ENCODE data around the gene ADAMTS18.

ADAMTS18 gene

DNA sequence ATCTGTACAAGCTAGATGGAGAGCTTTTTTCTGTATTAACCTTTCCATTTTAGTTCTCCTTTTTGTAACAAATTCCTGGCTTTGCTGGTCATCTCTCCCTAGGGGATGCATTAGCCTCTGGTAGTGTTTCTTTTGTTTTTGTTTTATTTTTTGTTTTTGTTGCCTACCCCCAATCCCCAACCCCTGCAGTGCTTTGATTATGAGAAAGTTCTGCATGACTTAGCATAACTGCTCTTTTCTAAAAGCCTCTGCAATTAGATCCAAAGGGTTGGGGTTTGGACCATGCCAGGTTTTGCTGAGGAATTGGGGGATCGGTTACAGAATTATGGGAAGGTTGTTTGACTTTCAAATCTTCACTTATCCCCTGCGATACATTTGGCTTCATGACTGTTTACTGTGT, 98.2 kb downstream of the ADAMTS18 start:
- TF ChIP-seq, protein P1, sequence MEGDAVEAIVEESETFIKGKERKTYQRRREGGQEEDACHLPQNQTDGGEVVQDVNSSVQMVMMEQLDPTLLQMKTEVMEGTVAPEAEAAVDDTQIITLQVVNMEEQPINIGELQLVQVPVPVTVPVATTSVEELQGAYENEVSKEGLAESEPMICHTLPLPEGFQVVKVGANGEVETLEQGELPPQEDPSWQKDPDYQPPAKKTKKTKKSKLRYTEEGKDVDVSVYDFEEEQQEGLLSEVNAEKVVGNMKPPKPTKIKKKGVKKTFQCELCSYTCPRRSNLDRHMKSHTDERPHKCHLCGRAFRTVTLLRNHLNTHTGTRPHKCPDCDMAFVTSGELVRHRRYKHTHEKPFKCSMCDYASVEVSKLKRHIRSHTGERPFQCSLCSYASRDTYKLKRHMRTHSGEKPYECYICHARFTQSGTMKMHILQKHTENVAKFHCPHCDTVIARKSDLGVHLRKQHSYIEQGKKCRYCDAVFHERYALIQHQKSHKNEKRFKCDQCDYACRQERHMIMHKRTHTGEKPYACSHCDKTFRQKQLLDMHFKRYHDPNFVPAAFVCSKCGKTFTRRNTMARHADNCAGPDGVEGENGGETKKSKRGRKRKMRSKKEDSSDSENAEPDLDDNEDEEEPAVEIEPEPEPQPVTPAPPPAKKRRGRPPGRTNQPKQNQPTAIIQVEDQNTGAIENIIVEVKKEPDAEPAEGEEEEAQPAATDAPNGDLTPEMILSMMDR (IDR thresholded peaks at IDR 0.05; ENCODE audit: insufficient read depth, missing control alignments): no peak
- no peak for DNase-seq (ENCODE audit: insufficient read length, low spot score)
- FAIRE-seq: no peak

DNA sequence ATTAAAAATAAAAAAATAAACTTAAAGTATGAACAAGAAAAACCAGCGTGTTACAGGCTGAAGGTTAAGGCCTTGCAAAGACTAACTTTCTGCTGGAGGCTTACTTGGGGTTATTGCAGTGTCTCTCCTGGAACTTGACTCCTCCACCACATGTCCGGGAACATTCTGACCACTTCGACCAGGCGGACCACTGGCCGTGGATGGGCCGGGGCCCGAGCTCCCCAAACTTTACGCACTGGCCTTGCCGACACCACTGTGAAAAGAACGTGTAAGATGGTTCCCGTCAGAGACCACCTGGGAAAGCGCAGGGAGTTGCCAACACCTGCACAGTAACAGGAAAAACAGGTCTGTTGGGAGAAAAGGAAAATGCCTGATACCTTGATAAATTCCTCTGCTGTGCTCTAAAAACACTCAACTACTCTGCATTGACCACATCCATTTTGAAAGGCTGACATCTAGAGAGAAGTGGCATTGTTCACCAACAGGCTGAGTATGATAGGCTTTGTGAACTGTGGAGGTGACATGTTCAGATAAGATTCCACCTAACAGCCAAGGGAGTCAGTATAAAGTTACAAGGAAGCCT, 99.1 kb downstream of the ADAMTS18 start:
- TF ChIP-seq, protein P1 (IDR thresholded peaks at IDR 0.05; ENCODE audit: insufficient read depth, missing control alignments): no peak
- FAIRE-seq (no peak), DNase-seq (ENCODE audit: insufficient read length, low spot score) (no peak)

DNA sequence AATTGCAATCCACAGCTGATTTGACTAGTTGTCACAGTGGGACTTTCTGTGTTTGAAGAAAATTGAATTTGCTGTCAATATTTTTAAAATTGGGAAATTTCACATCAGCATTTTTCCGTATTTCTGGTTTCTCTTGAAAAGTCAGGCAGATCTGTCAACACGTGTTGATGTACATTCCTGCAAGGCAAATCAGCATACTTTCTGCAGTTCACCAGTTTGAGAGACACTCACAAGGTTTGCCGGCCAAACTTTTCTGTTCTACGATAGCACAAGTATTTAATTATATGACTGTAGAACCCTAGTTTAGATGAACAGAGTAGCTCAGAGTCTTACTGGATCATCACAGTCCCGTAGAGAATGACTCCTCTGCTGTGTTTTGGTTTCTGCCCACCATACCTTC, 102.0 kb downstream of the ADAMTS18 start:
- no peak for FAIRE-seq

DNA sequence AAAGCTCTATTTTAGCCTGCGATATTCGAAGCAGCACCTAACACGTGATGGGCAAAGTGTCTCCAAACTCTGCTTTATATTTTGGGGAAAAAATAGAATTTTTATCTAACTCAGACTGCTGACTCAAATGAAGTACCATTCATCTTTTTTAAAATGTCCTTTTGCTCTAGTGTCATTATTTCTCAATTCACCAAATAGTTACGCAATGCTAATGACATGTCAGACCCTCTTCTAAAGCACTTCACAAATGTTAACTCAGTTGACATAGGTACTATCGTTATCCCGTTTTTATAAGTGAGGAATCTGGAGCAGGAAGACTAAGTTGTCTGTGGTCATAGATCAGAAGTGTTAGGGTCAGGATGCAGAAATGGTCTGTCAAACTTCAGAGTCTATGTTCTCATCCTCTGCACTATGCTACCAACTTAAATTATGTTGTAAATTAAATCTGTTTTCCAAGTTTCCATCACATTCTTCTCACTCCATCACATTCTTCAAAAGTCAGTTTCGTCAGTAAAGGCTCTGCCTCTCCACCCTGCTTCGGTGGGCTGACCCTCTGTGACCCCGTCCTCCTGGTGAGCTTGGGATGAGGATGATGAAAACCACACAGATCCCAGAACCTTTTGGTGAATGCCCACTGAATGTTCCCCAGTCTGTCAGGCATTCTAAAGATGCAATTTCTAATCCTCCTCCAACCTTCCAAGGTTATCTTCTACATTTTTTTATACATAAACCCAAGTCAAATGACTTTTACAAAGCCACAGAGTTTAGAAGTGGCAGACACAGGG, 102.8 kb downstream of the ADAMTS18 start:
- TF ChIP-seq, protein P1 (IDR thresholded peaks at IDR 0.05; ENCODE audit: insufficient read depth, missing control alignments): no peak
- no peak for FAIRE-seq

More for the DNA sequence above, 102.0 kb downstream of the ADAMTS18 start:
- DNase-seq (ENCODE audit: insufficient read length, low spot score): no peak
- TF ChIP-seq, protein P1 (IDR thresholded peaks at IDR 0.05; ENCODE audit: insufficient read depth, missing control alignments): no peak

DNA sequence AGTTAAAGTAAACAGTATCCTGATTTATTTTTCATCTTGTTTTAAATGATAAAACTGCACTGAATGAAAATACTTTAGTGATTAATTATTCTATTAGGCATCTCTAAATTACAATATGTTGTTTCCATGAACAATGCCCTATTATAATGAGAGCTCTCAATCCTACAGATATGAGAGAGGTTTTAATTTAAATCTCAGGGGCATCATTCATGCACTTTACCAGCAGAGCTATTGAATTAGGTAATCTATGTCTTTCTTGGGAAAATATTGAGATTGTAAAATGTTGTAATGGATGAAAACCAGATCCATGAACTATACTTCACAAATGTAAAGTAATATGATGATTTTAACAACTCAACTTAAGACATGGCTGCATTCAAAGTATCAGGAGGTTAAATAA, 103.8 kb downstream of the ADAMTS18 start:
- DNase-seq (ENCODE audit: insufficient read length, low spot score) (no peak), FAIRE-seq (no peak)
- TF ChIP-seq, protein P1 (IDR thresholded peaks at IDR 0.05; ENCODE audit: insufficient read depth, missing control alignments): no peak

More for the DNA sequence above, 102.8 kb downstream of the ADAMTS18 start:
- no peak for DNase-seq (ENCODE audit: insufficient read length, low spot score)

DNA sequence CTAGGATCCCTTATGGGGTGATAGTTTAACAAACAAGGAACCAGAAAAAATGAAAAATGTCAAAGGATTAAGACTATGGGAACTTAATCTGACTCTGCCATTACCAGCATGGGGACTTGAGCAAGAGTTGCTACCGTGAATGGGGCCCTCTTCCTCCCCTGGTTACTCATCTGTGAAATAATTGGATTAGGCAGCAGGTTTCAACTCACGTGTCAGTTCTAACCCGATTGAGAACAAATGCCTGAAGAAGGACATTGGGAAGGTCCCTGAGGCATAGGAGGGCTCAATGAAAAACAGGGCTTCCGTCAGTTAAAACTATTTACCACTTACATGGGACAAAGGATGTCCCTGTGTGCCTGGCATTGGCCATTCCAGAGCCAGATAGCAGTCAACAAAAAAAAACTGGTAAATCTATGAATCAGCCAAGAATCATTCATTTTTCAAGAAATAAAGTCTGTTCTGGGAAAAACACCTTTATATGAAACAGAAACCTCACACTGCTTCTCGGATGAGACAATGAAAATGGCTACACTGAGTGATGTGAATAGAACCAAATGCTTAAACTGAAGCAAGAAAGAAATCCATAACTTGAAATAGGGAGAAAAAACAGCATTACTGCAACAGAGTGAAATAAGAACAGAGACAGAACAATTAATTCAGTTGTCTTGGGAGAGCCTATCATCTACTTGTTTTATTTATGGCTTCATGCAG, 104.3 kb downstream of the ADAMTS18 start:
- TF ChIP-seq, protein P1 (IDR thresholded peaks at IDR 0.05; ENCODE audit: insufficient read depth, missing control alignments): no peak
- DNase-seq (ENCODE audit: insufficient read length, low spot score): no peak
- no peak for FAIRE-seq

Data from D721Med (cell line).